ENCODE data around the gene TICAM1. TPM values are rescaled to one million over a fixed set of nuclear protein-coding genes. Genes with fewer than 3 reads are reported as not detected.

The TICAM1 gene
- 2.3 and 2.4 TPM in 2 replicates for total RNA-seq

- TF ChIP-seq, protein P1, sequence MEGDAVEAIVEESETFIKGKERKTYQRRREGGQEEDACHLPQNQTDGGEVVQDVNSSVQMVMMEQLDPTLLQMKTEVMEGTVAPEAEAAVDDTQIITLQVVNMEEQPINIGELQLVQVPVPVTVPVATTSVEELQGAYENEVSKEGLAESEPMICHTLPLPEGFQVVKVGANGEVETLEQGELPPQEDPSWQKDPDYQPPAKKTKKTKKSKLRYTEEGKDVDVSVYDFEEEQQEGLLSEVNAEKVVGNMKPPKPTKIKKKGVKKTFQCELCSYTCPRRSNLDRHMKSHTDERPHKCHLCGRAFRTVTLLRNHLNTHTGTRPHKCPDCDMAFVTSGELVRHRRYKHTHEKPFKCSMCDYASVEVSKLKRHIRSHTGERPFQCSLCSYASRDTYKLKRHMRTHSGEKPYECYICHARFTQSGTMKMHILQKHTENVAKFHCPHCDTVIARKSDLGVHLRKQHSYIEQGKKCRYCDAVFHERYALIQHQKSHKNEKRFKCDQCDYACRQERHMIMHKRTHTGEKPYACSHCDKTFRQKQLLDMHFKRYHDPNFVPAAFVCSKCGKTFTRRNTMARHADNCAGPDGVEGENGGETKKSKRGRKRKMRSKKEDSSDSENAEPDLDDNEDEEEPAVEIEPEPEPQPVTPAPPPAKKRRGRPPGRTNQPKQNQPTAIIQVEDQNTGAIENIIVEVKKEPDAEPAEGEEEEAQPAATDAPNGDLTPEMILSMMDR (IDR thresholded peaks at IDR 0.05; ENCODE audit: insufficient read depth, low read length, severe bottlenecking) = peak; percentile 21
- peak within 1 kb of the TSS; percentile 96 for H3K4me3 ChIP-seq (ENCODE audit: low read depth, low read length)
- peaks cover 2% of the 10 kb centered on the region for H3K36me3 ChIP-seq (ENCODE audit: control insufficient read depth, insufficient read depth, low read length)
- DNase-seq (ENCODE audit: low read depth) = peak; percentile 75
- no peaks in the 10 kb centered on the region for H3K27me3 ChIP-seq (ENCODE audit: control insufficient read depth, insufficient read depth, low read length)
- no peak for FAIRE-seq
These were observed at the start of gene TICAM1 for GRCh38 chr19:4831304-4831978. Gene TICAM1, minus strand, starts transcription at chr19:4831712. Its CDS starts 13,335 bp downstream, at chr19:4818377.

- TF ChIP-seq, protein P1 (IDR thresholded peaks at IDR 0.05; ENCODE audit: insufficient read depth, low read length, severe bottlenecking) = no peak
- H3K36me3 ChIP-seq (ENCODE audit: control insufficient read depth, insufficient read depth, low read length) = no peaks in the 10 kb centered on the region
- no peak for FAIRE-seq
- H3K27me3 ChIP-seq (ENCODE audit: control insufficient read depth, insufficient read depth, low read length) = no peaks in the 10 kb centered on the region
- no peak overlapping the region for H3K4me3 ChIP-seq (ENCODE audit: low read depth, low read length)
- no peak for DNase-seq (ENCODE audit: low read depth)
These were observed 47.5 kb upstream of the TICAM1 start for GRCh38 chr19:4879041-4879440.

GRCh38 chr19:4878491-4878968 lies 47.0 kb upstream of the TICAM1 start:
- Histone ChIP-seq H3K4me3 (ENCODE audit: low read depth, low read length) (no peak overlapping the region), H3K36me3 (ENCODE audit: control insufficient read depth, insufficient read depth, low read length) (no peaks in the 10 kb centered on the region), H3K27me3 (ENCODE audit: control insufficient read depth, insufficient read depth, low read length) (no peaks in the 10 kb centered on the region)
- TF ChIP-seq, protein P1 (IDR thresholded peaks at IDR 0.05; ENCODE audit: insufficient read depth, low read length, severe bottlenecking) = no peak
- DNase-seq (ENCODE audit: low read depth) (no peak), FAIRE-seq (no peak)

DNA sequence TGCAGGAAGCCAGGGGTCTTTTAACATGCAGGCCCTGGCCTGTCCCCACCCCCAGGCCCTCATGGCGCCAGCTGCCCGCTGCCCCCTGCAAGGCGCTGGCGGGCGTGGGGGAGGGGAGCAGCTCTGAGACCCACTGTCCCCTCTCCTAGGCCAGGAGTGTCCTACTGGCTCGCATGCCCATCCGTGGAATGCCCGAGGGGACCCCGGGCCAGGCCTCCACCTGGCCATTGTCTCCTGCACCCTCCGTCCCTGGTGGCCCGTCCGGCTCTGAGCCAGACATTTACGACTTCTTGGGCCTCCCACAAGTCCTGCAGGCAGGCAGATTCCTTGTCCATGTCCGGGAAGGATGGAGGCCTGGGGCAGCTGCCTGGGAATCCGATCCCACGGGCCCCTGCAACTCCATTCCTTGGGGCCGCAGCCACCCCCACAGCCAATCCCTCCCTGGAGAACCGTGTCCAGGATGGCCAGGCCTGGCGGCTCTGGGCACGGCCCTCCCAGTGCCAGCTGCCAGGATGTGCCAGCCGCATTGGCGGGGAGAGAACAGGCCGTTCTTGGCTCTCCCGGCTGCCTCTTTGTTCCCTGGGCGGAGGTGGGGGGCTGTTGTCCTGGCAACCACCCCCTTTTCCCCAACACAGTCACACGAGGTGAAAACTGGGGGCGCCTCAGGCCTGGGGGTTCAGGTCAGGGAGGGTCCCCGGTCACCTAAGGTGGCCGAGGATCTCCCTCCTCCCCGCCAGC lies 46.4 kb upstream of the TICAM1 start:
- no peak for FAIRE-seq
- TF ChIP-seq, protein P1 (IDR thresholded peaks at IDR 0.05; ENCODE audit: insufficient read depth, low read length, severe bottlenecking) = no peak

DNA sequence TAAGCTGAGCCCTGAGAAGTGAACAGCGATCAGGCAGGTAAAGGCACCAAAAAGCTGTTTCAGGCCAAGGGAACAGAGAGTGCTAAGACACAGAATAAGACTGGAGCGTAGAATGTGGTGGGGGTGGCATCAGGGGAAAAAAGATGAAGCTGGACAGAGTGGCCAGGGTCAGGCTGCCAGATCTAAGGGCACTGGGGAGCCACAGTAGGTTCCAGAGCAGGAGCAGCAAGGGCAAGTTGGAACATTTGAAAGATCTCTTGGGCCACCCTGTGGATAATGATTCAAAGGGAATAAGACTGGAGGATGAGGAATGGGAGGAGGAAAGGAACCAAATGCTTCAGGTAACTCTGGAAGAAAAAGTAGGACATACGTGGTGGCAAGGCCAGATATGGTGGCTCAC lies 42.4 kb upstream of the TICAM1 start:
- Histone ChIP-seq H3K36me3 (ENCODE audit: control insufficient read depth, insufficient read depth, low read length) (no peaks in the 10 kb centered on the region), H3K4me3 (ENCODE audit: low read depth, low read length) (no peak overlapping the region), H3K27me3 (ENCODE audit: control insufficient read depth, insufficient read depth, low read length) (no peaks in the 10 kb centered on the region)
- no peak for DNase-seq (ENCODE audit: low read depth)
- TF ChIP-seq, protein P1 (IDR thresholded peaks at IDR 0.05; ENCODE audit: insufficient read depth, low read length, severe bottlenecking) = no peak
- FAIRE-seq = no peak

More for the DNA sequence above, 46.4 kb upstream of the TICAM1 start:
- Histone ChIP-seq H3K27me3 (ENCODE audit: control insufficient read depth, insufficient read depth, low read length) (no peaks in the 10 kb centered on the region), H3K36me3 (ENCODE audit: control insufficient read depth, insufficient read depth, low read length) (no peaks in the 10 kb centered on the region), H3K4me3 (ENCODE audit: low read depth, low read length) (no peak overlapping the region)
- no peak for DNase-seq (ENCODE audit: low read depth)

All from bronchial epithelial cell (primary cell).